HepG2 (cell line): ENCODE data around the gene ZNRF4. TPM values are rescaled to one million over a fixed set of nuclear protein-coding genes. Genes with fewer than 3 reads are reported as not detected.
A peak's percentile ranks its signal among the peaks of the same experiment; 100 is the strongest.

Experiments
- ATAC-seq: fragments of 200-7000 bp; cut with Tn5 transposase; 3 replicates; pipeline ENCODE4 v1.9.1; 2020; ENCODE audit warnings: mild to moderate bottlenecking, moderate library complexity
- BruUV-seq: library from RNA; stranded (reverse); fragments of 400-500 nt; replicated peaks from 2 replicates; lab custom pipeline; 2021; lab: Mats Ljungman, UMichigan
- CTCF ChIA-PET: fragments of 300-600 bp; formaldehyde crosslinking; extraction: SDS; loops from one replicate; lab custom pipeline; 2021; ENCODE audit warnings: low total read pairs, inconsistent platforms, low intra/inter-chr PET ratio; lab: Yijun Ruan, JAX
- POLR2A ChIA-PET: fragments of 350-600 bp; sonication (Branson Sonifier 250); formaldehyde crosslinking; loops from one replicate; lab custom pipeline; 2020; ENCODE audit warnings: antibody characterized with exemption, inconsistent platforms; lab: Yijun Ruan, JAX
- DNase-seq: peaks from one replicate; pipeline ENCODE4 v3.0.0-alpha.2; 2015; ENCODE audit warnings: low spot score
- FAIRE-seq: peaks from 3 replicates; lab custom pipeline; 2011; peaks lifted over from hg19 to GRCh38; lab: Jason Lieb, UNC
- H2AFZ ChIP-seq: one replicate; pipeline ENCODE4 v1.6.1; 2011; ENCODE audit warnings: low read length, inconsistent platforms
- H3K27ac ChIP-seq: fragments of 300-600 bp; 3 replicates; pipeline ENCODE4 v1.8.0; 2011; ENCODE audit warnings: mixed run types, mild to moderate bottlenecking, mixed read lengths, low read length, inconsistent platforms; ENCODE audit not compliant: insufficient read depth; ENCODE audit errors: extremely low read length
- H3K27me3 ChIP-seq, 2 experiments: fragments of 200-600 bp in 1 of 2; 2 replicates in 1 of 2; 3 replicates in 1 of 2; pipeline versions ENCODE4 v1.6.0 to v1.8.0; 2011; ENCODE audit warnings: low read length in 2 of 2, mild to moderate bottlenecking in 2 of 2, moderate library complexity in 2 of 2, inconsistent platforms in 1 of 2; ENCODE audit not compliant: insufficient read depth in 2 of 2, control insufficient read depth in 1 of 2
- H3K36me3 ChIP-seq, 2 experiments: fragments of 200-600 bp in 1 of 2; replicated peaks in 1 of 2; 2 replicates in 1 of 2; 3 replicates in 1 of 2; pipeline versions ENCODE4 v1.5.1 to v1.8.0; 2011; ENCODE audit warnings: low read length in 2 of 2, inconsistent platforms in 1 of 2; ENCODE audit not compliant: insufficient read depth in 2 of 2, control insufficient read depth in 1 of 2
- H3K4me1 ChIP-seq: 2 replicates; pipeline ENCODE4 v1.5.1; 2012; ENCODE audit warnings: low read length, inconsistent platforms; ENCODE audit not compliant: insufficient read depth
- H3K4me2 ChIP-seq: 2 replicates; pipeline ENCODE4 v1.6.0; 2011; ENCODE audit warnings: low read depth, low read length, inconsistent platforms
- H3K4me3 ChIP-seq, 3 experiments: fragments of 200-600 bp in 1 of 3; sonication (generic), shearing (Covaris generic) in 1 of 3; replicated peaks in 1 of 3; 2 replicates each; pipeline ENCODE4 v1.5.1; 2011 to 2016; ENCODE audit warnings: low read length in 3 of 3, inconsistent platforms in 2 of 3, low read depth in 2 of 3, mild to moderate bottlenecking in 2 of 3, control low read depth in 1 of 3, mixed read lengths in 1 of 3; ENCODE audit not compliant: insufficient read depth in 1 of 3
- H3K79me2 ChIP-seq: one replicate; pipeline ENCODE4 v1.6.1; 2011; ENCODE audit warnings: low read length, inconsistent platforms; ENCODE audit not compliant: insufficient read depth
- H3K9ac ChIP-seq: 2 replicates; pipeline ENCODE4 v1.6.0; 2011; ENCODE audit warnings: mild to moderate bottlenecking, low read depth, low read length, inconsistent platforms; ENCODE audit not compliant: insufficient read depth
- H3K9me3 ChIP-seq: 2 replicates; pipeline ENCODE4 v1.5.1; 2012; ENCODE audit warnings: mild to moderate bottlenecking, low read length
- H4K20me1 ChIP-seq: 2 replicates; pipeline ENCODE4 v1.6.0; 2011; ENCODE audit warnings: inconsistent platforms, mild to moderate bottlenecking, low read length, moderate library complexity; ENCODE audit not compliant: insufficient read depth
- CBX1 ChIP-seq: IDR thresholded peaks from one replicate; pipeline ENCODE4 v1.6.1; 2016; ENCODE audit warnings: antibody characterized with exemption, low read depth
- CREBL2 ChIP-seq: sonication (generic); formaldehyde crosslinking; IDR thresholded peaks from 2 replicates; pipeline ENCODE4 v1.8.1; 2023; ENCODE audit warnings: missing genetic modification reagents, mild to moderate bottlenecking, borderline replicate concordance
- HNF4G ChIP-seq, 2 experiments: sonication (generic) in 1 of 2; formaldehyde crosslinking in 1 of 2; IDR thresholded peaks; 2 replicates each; pipeline versions ENCODE4 v1.4.0 to v1.6.1; 2011 to 2020; ENCODE audit warnings: borderline replicate concordance in 2 of 2, low read depth in 2 of 2, mild to moderate bottlenecking in 2 of 2, low read length in 1 of 2, missing genetic modification reagents in 1 of 2, moderate library complexity in 1 of 2
- REST ChIP-seq, 2 experiments: IDR thresholded peaks; 2 replicates each; pipeline ENCODE4 v1.6.1; 2011 to 2012; ENCODE audit warnings: low read length in 2 of 2, borderline replicate concordance in 1 of 2, low read depth in 1 of 2, mild to moderate bottlenecking in 1 of 2, moderate library complexity in 1 of 2
- ZFP1 ChIP-seq: IDR thresholded peaks from 2 replicates; pipeline ENCODE4 v1.6.1; 2016
- ZNF180 ChIP-seq: sonication (generic); formaldehyde crosslinking; IDR thresholded peaks from 2 replicates; pipeline ENCODE4 v1.4.0; 2020; ENCODE audit warnings: low read depth, missing genetic modification reagents, borderline replicate concordance
- ZNF512 ChIP-seq: sonication (generic); formaldehyde crosslinking; IDR thresholded peaks from 2 replicates; pipeline ENCODE4 v1.4.0; 2020; ENCODE audit warnings: mild to moderate bottlenecking, missing genetic modification reagents
- WGBS: methylation state at CpG from one replicate; pipeline ENCODE4 v1.1.6; 2017; ENCODE audit warnings: low lambda C conversion rate; 5-methylcytosine and 5-hydroxymethylcytosine counted together
- in situ Hi-C: cut with HindIII; loops from 2 replicates; pipeline ENCODE4 v1.10.0; 2017; ENCODE audit warnings: low pct_unique_long_range_greater_than_20kb; ENCODE audit not compliant: extremely low pct_ligation_motif_present
- intact Hi-C: fragments of 100-400 bp; cut with micrococcal nuclease; formaldehyde crosslinking; loops from one replicate; pipeline ENCODE4 v1.10.0; 2022; ENCODE audit not compliant: unreplicated experiment
- polyA plus RNA-seq, 8 experiments: library from polyadenylated mRNA; depleted of rRNA in 3 of 8; stranded (reverse) in 7 of 8; unstranded in 1 of 8; fragments of >200 nt; fragmentation: Illumina TruSeq in 4 of 8; extraction: Trizol in 4 of 8; gene quantifications; 2 replicates each; pipeline versions ENCODE4 v1.2.1 to v1.2.3, GENCODE V29; 2011 to 2016; ENCODE audit warnings: low read depth in 4 of 8, missing spikeins in 1 of 8, mixed read lengths in 1 of 8; ENCODE audit not compliant: insufficient read depth in 1 of 8
- total RNA-seq, 5 experiments: library from RNA; depleted of rRNA; stranded (reverse); fragments of >200 nt; fragmentation: Illumina TruSeq; extraction: Trizol; gene quantifications; 2 replicates each; pipeline ENCODE4 v1.2.3, GENCODE V29; 2016; ENCODE audit warnings: low read depth in 1 of 5

ZNRF4 gene
- total and polyA plus RNA-seq, 2 of the 13 experiments (the other 11 are each of a cell fraction or from before 2014, with no cell fraction given), result not detected

GRCh38 chr19:5418677-5419076 lies 36.5 kb upstream of the ZNRF4 start:
- Histone ChIP-seq H3K9me3 (no peaks in the 10 kb centered on the region), H3K79me2 (no peaks in the 10 kb centered on the region), H3K9ac (no peak overlapping the region), H2AFZ (no peak overlapping the region), H3K27ac (no peak overlapping the region), H4K20me1 (no peaks in the 10 kb centered on the region), H3K36me3 (no peaks in the 10 kb centered on the region), H3K27me3 (peaks cover 0 to 14% of the 10 kb centered on the region in 2 experiments; a peak in 2 of 5 replicates), H3K4me2 (no peak overlapping the region), H3K4me1 (no peaks in the 10 kb centered on the region), H3K4me3 (no peak overlapping the region)
- DNase-seq (no peak), ATAC-seq (no peak), FAIRE-seq (no peak)
- WGBS, result 60% methylated on average over 6 of the region's 6 CpGs
- CTCF ChIA-PET, result no interaction called here
- intact Hi-C loops (no loop called here), in situ Hi-C loops (no loop called here)
- POLR2A ChIA-PET, result no interaction called here
- TF ChIP-seq REST (IDR thresholded peaks at IDR 0.05; ENCODE audit: borderline replicate concordance in 1 of 2, low read depth in 1 of 2, low read length in 2 of 2) (peak; percentile 29 to 84), CREBL2 (CRISPR knock-in tag) (no peak)
- BruUV-seq, result no TSS peak

- BruUV-seq, result no TSS peak
- no peak for FAIRE-seq
- TF ChIP-seq ZFP1, result no peak
- no peak for TF ChIP-seq HNF4G (IDR thresholded peaks at IDR 0.05; ENCODE audit: borderline replicate concordance, low read depth, low read length)
- TF ChIP-seq HNF4G (CRISPR knock-in tag; IDR thresholded peaks at IDR 0.05; ENCODE audit: borderline replicate concordance, low read depth), result no peak
- TF ChIP-seq CBX1, result no peak
- no peak for TF ChIP-seq ZNF512
- TF ChIP-seq ZNF180 (CRISPR knock-in tag), result no peak
Observed at GRCh38 chr19:5420953-5421352, 34.3 kb upstream of the ZNRF4 start.

More at GRCh38 chr19:5420953-5421352, 34.3 kb upstream of the ZNRF4 start:
- no peak for ATAC-seq
- Histone ChIP-seq H3K27ac (no peak overlapping the region), H3K9ac (no peak overlapping the region), H4K20me1 (no peaks in the 10 kb centered on the region), H3K4me1 (no peaks in the 10 kb centered on the region), H3K4me3 (no peak overlapping the region), H3K27me3 (peaks cover 0 to 14% of the 10 kb centered on the region in 2 experiments; a peak in 2 of 5 replicates), H3K36me3 (no peaks in the 10 kb centered on the region), H3K9me3 (no peaks in the 10 kb centered on the region), H3K4me2 (no peak overlapping the region), H3K79me2 (no peaks in the 10 kb centered on the region), H2AFZ (no peak overlapping the region)
- in situ Hi-C loops, result no loop called here
- 16% methylated on average over 7 of the region's 7 CpGs for WGBS
- intact Hi-C loops, result no loop called here
- no peak for DNase-seq
- CTCF ChIA-PET, result no interaction called here
- POLR2A ChIA-PET, result no interaction called here
